Measurements from ENCODE around the gene CCDC197.

Gene CCDC197

DNA sequence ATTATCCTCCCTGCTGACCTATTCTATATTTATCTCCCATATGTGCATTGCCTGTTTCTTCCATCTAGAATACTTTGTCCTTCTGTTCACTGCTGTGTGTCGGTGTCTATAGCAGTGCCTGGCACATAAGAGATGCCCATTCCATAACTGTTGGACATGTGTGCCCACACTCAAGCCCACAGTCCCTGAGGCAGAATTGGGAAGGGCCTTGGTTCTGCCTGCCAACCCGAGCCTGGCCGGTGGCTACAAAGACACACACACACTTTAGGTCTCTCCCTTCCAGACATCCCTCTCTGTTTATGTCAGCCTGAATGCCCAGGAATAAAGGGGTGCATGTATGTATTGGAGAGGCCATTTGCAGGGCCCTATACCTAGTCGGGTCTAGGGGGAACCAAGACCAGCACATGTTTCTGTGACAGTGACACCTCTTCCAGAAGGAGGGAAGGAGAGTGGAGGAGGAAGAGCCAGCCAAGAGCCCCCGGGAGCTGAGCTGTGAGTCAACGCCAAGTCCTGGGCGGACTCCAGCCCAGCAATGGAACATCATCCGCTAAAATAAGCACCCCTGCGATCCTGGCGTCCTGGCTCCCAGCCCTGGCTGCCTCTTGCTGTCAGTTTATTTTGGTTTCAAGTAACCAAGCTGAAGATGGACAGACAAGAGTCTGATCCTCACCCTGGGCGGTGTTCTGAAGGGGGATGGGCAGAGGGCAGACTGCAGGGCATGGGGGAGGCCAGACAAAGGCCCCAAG is 16.5 kb upstream of the CCDC197 start:
- DNase-seq, result no peak

DNA sequence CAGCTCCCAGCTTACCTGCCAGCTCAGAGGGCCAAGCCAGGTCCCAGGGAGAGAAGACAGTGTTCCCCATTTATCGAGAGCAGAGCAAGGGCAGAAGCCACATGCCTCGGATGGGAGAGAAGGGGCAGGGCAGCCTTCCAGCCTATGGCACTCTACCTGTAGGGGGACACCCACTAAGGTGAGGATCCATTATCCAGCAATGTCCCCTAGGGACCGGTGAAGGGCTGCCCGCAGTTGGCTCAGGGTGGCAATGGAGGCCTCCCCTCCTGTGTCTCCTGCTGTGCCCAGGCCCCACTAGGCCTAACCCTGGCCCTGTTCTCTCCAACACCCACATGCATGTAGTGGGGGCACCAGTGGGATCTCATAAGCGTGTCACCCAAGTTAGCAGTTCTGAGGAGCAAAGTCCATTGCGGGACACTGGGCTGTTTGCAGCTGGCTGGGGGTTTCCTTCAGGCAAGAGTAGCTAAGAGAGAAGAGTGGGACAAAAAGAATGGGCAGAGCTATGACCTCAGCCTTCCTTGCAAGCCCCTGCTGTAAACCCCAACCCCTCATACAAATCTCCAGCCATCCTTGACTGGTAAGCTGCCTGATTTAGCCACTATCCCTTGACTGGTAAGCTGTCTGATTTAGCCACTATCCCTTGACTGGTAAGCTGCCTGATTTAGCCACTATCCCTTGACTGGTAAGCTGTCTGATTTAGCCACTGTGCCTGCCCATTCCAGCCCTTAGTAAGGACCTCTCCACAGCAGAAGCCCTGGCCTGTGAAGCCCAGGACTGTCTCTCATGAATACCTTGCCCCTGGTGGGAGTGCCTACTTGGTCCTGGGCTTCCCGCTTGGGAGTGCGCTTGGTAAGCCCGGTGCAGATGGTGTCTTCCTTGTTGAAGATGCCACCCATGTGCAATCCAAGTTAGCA is 15.5 kb upstream of the CCDC197 start:
- no peak for DNase-seq

DNA sequence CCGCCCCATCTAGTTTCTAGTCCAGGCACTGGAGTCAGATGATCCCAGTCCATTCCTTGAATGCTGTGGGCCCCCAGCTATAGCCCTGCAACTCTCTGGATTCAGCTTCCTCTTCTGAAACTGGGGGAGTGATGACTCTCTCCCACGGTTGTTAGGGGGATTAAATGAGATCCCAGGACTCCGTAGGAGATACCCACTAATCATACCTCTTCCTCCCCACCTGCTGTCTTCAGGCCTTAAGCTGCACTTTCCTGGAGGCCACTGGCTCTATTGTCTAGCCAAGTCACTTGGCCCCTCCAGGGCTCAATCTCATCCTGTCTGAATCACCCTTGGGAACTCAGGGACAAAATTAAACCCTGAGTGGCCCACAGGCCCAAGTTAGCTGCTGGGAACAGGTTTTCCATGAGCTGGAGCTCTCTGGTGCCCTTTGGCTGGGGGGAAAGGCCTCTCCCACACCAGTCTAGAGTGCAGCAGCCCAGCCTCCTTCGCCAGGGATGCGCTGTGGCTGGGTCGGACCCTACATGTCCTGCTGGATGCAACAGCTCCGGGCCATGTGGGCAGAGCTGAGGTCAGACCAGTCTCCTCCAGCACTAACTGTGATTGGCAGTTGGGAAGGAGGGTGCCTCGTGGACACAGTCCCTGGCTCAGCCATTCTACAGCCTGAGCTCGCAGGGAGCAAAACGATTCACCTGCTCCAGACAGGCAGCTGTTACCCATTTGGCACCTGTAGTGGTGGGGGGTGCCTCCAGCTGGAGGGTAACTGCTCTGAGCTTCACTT is 14.7 kb upstream of the CCDC197 start:
- DNase-seq, result no peak

DNA sequence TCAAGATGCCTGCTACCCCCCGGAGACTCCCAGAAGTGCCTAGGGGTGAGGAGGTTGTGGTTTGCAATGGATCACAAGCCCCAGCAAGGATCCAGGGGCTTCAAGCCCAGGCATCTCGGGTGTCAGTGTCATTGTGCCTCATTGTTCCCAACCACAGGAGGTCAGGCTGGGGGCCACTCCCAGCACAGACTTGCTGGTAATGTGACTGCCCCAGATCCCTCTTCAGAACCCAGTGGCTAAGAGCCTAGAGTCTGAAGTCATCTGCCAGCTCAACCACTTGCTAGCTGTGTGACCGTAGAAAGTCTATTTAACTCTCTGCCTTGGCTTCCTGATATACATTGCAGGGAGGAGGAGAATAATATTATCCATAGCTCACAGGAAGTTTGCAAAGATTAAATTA is 13.0 kb upstream of the CCDC197 start:
- no peak for DNase-seq

DNA sequence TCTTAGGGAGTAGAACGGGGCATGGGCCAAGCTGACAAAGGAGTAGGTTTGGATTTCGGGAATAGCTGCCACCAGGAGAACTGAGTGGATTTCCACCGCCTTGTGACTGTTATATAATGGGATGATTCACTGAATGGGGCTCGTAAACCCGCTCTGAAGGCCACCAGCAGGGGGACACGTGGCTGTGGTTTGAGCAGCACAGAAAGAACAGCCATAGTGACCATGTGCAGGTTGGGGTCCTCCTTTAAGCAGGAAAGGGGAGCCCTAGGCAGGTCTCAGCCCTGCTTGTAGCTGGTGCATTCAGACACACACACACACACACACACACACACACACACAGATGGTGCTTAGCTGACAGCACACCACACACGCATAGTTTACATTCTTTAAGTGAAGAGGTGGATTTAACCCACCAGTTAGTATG is 12.1 kb upstream of the CCDC197 start:
- no peak for DNase-seq

DNA sequence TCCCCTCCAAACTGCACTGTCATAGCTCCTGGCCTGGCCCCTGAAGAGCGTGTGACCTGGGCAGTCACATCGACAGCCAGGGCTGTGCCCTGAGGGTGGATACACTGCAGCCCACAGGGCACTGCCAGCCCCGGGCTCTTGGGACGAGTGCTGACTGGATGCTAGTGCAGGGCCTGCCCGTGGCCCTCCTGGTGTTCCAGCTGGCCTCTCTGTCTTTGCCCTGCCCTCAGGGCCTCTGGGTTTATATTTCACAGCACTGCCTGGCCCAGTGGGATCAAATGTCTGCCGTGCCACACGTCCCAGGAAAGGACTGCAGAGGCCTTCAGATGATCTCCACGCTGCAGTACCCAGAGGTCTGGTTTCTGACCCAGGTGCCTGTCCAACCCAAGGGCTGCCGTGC is 10.1 kb upstream of the CCDC197 start:
- DNase-seq, result no peak

DNA sequence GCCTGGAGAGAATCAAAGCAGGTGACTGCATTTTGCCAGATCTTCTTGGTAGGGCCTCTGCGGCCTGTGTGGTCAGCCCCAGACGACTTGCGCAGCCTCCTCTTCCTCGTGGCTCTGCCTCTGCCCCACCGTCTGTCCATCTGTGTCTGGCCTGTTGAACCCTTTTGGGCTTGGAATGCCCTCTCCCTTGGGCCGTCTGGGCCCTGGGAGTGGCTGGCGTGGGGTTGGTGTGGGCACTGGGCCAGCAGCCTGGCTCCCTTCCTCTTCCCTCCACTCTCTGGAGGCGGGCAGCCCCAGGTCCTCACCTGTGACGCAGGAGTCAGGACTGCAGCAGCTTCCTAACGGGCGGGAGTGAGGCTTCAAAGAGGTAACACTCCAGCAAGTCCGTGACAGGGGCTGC is 9.7 kb upstream of the CCDC197 start:
- no peak for DNase-seq

DNA sequence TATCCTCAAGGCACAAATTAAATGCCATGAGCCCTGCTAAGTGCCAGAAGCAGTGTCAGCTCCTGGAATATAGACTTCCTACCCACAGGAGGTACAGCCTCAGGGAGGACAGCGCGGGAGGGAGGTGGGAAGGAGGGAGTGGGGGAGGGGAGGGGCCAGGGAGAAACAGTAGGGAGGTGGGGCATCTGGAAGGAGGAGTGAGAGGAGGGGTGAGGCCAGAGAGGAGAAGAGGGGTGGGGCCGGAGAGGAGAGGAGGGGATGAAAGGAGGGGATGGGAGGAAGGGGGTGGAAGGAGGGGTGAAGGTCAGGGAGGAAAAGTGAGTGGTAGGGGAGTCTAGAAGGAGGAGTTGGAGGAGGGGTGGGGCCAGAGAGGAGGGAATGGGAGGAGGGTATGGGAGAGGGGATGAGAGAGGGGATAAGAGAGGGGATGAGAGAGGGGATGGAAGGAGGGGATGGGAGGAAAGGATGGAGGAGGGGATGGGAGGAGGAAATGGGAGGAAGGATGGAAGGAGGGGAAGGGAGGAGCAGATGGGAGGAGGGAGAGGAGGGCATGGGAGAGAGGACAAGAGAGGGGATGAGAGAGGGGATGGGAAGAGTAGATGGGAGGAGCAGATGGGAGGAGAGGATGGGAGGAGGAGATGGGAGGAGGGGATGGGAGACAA is 9.2 kb upstream of the CCDC197 start:
- DNase-seq, result no peak

DNA sequence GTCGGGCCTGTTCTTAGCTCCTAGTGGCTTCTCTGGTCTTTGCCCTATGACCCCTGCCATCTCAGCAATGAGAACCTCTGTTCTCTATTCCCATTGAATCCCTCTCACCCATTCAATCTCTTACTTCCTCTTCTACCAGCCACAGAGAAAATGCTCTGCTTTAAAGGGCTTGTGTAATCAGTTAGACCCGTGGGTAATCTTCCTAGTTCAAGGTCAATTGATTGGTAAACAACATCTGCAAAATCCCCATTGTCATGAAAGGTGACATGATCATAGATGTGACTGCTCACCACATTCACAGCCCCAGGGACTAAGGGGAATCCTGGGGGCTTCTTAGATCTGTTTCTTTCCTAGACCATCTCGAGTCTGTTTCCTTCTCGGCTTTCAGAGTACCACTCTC is 7.2 kb upstream of the CCDC197 start:
- DNase-seq, result no peak

DNA sequence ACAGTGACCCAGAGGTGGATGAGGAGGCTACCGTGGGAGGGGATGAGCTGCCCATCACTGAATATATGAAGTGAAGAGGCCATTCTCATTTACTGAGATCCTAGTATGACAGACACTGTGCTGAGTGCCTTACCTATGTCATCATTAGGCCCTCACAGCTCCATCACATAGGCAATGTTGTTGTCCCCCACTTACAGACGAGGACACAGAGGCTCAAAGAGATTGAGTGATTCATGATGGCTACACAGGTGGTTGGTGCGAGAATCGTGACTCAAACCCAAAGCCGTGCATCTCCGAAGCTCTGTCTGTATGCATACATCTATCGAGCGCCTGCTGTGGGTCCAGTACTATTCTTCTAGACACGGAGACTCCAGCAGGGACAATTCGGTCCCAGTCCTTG is 5.9 kb upstream of the CCDC197 start:
- DNase-seq, result no peak

DNA sequence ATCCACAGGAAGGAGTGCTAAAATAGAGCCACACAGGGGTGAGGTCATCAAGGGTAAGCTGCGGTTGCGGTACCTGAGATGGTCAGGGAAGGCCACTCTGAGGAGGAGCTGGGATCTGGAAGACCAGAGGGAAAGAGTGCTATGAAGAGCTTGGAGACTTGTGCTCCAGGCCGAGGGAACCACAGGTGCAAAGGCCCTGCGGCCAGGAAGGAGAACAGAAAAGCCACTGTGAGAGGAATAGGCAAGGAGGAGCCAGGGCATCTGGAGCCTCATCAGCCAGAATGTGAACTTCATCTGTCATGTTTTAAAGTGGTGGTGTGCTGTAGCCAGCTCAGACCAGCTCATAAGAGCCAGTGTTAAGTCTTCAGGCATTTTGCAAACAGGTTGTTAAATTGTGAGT is 5.5 kb upstream of the CCDC197 start:
- no peak for DNase-seq

DNA sequence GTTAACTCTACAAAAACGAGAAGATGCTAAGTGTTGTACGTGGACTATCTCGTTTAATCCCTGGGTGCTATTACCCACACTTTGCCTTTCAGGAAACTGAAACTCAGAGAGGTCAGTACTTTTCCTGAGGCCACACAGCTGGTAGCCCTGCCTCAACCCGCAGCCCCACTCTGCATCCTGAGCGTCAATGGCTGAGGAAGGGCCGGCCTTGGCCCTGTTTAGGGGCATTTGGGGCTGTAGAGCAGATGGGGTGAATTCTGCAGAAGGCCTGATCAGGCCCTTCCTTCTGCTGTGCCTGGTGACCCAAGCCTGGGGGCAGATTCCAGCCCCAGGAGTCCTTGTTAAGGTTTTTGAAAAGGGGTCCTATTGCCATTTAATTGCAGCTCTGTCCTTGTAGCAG is 3.7 kb upstream of the CCDC197 start:
- DNase-seq, result no peak

DNA sequence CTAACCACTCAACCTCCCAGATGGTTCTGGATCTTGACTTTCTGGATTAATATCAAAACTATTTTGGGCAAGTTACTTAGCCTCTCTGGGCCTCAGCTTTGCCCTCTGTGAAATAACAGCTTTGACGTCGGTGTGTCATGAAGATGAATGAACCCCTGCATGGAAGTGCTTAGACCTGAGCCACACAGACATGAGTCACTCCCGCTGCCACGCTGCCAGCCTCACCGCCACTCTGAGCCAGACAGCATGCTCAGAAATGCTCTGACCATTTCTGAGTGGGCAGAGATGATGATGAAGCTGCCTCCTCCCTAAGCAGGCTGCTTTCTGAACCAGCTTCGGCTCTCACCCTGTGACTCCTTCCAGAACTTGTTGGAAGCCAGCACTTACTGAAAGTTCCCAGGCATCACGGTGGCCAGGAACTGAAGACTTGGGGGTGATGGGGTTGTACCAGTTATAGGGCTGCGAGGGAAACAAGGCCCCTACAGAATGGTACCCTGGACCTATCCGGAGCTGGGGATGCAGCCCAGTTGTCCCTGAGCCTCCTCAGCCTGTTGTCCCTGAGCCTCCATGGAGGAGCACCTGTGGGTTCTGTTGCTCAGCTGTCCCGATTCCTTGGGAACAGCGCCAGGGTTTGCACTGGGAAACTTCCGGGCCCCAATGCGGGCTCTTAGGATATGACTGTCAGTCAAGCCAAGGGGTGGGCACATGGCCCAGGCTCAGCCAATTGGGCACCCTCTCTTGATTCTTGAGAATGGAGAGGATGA is 2.0 kb upstream of the CCDC197 start:
- DNase-seq, result peak; percentile 19

DNA sequence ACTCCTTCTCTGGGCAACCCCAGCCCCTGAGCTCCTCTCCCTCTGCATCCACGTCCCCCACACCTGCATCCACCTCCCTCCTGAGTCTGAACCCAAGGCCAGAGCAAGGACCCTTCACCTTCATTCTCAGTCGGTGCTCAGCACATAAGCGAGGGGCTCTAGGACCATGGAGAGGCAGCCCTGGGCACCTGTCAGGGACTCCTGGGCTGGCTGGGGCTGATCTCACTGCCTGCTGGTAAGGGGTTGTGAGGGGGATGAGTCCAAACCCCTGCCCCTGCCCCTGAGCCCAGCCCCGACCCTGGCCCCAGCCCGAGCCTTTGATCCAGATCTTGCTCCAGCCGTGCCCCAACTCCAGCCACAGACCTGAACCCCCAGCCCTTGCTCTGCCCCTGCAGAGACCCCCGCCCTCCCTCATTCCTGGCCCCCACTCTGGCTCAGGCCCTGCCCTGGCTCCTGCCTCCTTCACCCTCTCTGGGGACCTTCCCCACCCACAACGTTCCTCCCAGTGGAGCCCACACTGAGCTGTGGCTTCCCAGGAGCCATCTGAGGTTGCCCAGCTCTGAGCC is 888 bp upstream of the CCDC197 start:
- DNase-seq, result no peak

DNA sequence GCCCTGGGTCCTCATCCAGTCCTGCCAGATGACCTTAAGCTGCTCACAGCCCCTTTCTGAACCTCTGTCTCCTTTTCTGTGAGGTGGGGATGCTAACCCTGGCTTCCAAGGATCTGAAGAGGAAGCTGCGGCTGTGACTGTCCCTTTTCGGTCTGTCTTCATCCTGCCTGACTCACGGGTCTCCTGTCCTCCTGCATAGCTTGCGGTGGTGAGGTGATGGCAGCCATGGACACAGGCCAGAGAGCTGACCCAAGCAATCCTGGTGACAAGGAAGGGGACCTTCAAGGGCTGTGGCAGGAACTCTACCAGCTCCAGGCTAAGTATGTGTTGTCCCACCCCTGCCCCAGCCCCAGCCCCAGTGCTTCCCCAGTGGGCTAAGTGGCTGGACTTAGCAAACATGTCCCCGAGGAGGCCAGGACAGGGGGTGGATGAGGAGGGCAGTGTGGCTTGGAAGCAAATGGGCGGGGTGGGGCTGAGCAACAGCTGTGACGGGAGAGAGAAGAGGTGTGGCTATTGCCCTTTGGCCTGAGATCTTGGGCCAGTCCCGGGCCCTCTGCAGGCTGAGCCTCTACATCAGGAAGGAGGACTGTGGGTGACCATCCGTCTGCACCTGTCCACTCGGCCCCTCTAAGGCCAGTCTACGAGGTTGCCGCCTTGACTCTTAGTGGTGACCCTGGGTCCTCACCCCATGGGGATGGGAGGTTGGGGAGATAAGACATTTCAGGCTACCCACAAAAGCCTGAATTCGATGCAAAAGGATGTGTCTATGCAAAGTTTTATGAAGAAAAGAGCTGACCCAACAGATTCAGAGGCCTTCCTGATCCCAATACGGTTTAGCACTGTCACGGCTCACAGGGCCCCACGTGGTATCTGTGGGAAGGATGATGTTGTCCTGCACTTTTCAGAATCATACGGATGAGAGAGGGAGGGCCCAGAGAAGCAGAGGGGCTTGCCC is 1.1 kb downstream of the CCDC197 start:
- DNase-seq, result no peak

DNA sequence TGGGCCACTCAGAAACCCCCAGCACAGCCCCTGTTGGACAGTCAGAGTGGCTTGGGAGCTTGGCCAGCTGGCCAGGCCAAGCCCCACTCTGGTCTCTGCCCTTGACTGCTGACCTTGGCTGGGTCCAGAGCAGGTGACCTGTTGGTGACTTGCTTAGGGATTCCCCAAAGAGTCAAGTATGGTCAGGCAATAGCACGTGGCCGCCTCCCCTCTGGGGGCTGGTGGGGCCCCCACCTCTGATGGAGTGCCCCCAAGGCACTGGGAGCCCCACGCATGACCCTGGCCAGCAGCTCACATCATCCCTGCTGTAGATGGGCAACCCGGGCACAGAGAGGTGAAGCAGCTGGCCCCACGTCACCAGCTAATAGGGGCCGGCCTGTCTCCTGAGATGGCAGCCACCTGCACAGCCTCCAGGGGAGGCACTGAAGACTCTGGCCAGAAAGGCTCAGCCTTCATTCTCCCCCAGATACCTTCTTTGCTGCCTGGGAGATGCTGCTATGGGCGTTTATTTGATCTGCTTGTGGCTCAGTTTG is 1.8 kb downstream of the CCDC197 start:
- DNase-seq, result no peak

DNA sequence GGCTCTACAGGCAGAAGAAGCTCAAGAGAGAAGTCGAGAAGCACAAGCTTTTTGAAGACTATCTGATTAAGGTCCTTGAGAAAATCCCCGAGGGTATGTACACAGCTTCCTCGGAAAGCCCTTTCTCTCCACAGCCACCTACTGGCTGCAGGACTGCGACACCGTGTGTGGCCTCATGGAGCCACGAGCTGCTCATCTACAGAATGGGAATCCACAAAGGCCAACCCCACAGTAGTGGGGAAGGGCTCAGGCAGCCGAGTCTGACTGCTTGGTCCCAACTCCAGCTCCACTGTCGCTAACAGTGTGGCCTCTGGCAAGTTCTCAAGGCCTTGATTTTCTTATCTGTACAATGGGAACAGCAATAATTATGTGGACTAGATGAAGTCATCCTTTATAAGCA is 2.5 kb downstream of the CCDC197 start:
- no peak for DNase-seq

DNA sequence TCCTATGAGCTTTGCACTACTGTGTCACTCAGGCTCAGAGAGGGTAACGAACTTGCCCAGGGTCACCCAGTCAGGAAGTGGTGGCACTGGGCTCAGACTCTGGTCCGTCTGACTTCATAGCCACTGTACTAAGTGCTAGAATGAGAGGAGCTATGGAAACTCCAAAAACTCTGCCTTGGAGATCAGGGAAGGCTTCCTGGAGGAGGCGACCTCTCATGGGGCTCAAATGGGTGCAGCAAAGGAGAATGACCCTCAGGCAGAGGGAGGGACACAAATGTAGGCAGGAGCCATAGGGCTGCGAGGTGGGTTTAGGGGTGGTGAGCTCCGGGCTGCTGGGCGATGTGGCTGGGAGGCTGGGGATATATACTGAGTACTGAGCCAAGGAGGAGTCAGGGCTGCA is 3.2 kb downstream of the CCDC197 start:
- DNase-seq, result no peak

DNA sequence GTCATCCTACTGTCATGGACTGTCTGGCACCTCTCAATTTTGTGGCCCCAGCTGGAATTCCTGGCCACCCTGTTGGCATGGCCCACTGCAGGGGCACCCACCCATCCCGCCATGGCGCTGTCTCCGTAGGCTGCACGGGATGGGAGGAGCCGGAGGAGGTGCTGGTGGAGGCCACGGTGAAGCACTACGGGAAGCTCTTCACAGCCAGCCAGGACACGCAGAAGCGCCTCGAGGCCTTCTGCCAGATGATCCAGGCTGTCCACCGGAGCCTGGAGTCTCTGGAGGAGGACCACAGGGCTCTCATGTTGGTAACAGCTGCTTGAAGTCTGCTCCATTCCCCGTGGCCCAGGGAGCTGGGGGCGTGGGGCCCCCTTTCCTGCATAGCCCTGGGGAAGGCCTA is 3.9 kb downstream of the CCDC197 start:
- no peak for DNase-seq

All from COR-L47 (cell line).